GM18868 (cell line): ENCODE results near the gene HPN.
"Not testable (repeated sequence)": the region's sequence is repeated elsewhere in the genome, so short reads cannot be mapped to it uniquely, and the experiment has no call there.

Experiments
- ATAC-seq: cut with Tn5 transposase; IDR thresholded peaks from one replicate; pipeline ENCODE4 v1.9.1; 2021; ENCODE audit warnings: mild to moderate bottlenecking, moderate library complexity; ENCODE audit not compliant: unreplicated experiment

HPN gene

GRCh38 chr19:35042056-35042730 is 672 bp downstream of the HPN start:
- no peak for ATAC-seq

- ATAC-seq, result no peak
Observed at GRCh38 chr19:35042954-35043604, 1.6 kb downstream of the HPN start.

GRCh38 chr19:35043906-35044305 is 2.4 kb downstream of the HPN start:
- ATAC-seq, result no peak

GRCh38 chr19:35044317-35045117 is 3.0 kb downstream of the HPN start:
- no peak for ATAC-seq

GRCh38 chr19:35045667-35046300 is 4.3 kb downstream of the HPN start:
- ATAC-seq, result peak; percentile 70

GRCh38 chr19:35046461-35046860 is 4.9 kb downstream of the HPN start:
- ATAC-seq, result no peak

- no peak for ATAC-seq
Observed at GRCh38 chr19:35048911-35049411, 7.4 kb downstream of the HPN start.

GRCh38 chr19:35049456-35049855 is 7.9 kb downstream of the HPN start:
- no peak for ATAC-seq

GRCh38 chr19:35050662-35051061 is 9.1 kb downstream of the HPN start:
- not testable (repeated sequence) for ATAC-seq

GRCh38 chr19:35051268-35051667 is 9.7 kb downstream of the HPN start:
- ATAC-seq, result not testable (repeated sequence)

GRCh38 chr19:35051796-35052195 is 10.3 kb downstream of the HPN start:
- ATAC-seq, result no peak

GRCh38 chr19:35052599-35053190 is 11.2 kb downstream of the HPN start:
- ATAC-seq, result no peak

- no peak for ATAC-seq
Observed at GRCh38 chr19:35053667-35054293, 12.3 kb downstream of the HPN start.

GRCh38 chr19:35054626-35055025 is 13.1 kb downstream of the HPN start:
- no peak for ATAC-seq

- no peak for ATAC-seq
Observed at GRCh38 chr19:35055715-35056179, 14.2 kb downstream of the HPN start.

- no peak for ATAC-seq
Observed at GRCh38 chr19:35056513-35057063, 15.1 kb downstream of the HPN start.

GRCh38 chr19:35058370-35058769 is 16.8 kb downstream of the HPN start:
- ATAC-seq, result no peak

- ATAC-seq, result no peak
Observed at GRCh38 chr19:35059006-35059798, 17.7 kb downstream of the HPN start.

GRCh38 chr19:35059799-35060091 is 18.2 kb downstream of the HPN start:
- ATAC-seq, result no peak
